GM18867 (cell line): Measurements from ENCODE around the gene C12orf75.
"Not testable (repeated sequence)": the region's sequence is repeated elsewhere in the genome, so short reads cannot be mapped to it uniquely, and the experiment has no call there.

Experiments used
- ATAC-seq: cut with Tn5 transposase; IDR thresholded peaks from one replicate; pipeline ENCODE4 v1.9.1; 2021; ENCODE audit warnings: mild to moderate bottlenecking, moderate library complexity; ENCODE audit not compliant: unreplicated experiment

Gene C12orf75

GRCh38 chr12:105368047-105368646, 37.7 kb downstream of the C12orf75 start:
- no peak for ATAC-seq

GRCh38 chr12:105369014-105369413, 38.5 kb downstream of the C12orf75 start:
- no peak for ATAC-seq

GRCh38 chr12:105374303-105374702, 43.8 kb downstream of the C12orf75 start:
- ATAC-seq = no peak

- no peak for ATAC-seq
These were observed 46.6 kb downstream of the C12orf75 start for GRCh38 chr12:105377077-105377476.

- ATAC-seq = no peak
These were observed 48.4 kb downstream of the C12orf75 start for GRCh38 chr12:105378911-105379310.

GRCh38 chr12:105382771-105383622, 52.5 kb downstream of the C12orf75 start:
- ATAC-seq = no peak

- no peak for ATAC-seq
These were observed 53.7 kb downstream of the C12orf75 start for GRCh38 chr12:105384220-105384619.

- no peak for ATAC-seq
These were observed 54.5 kb downstream of the C12orf75 start for GRCh38 chr12:105384916-105385535.

GRCh38 chr12:105386431-105386830, 55.9 kb downstream of the C12orf75 start:
- ATAC-seq = no peak

GRCh38 chr12:105391231-105391630, 60.7 kb downstream of the C12orf75 start:
- ATAC-seq = no peak

GRCh38 chr12:105393587-105393986, 63.1 kb downstream of the C12orf75 start:
- ATAC-seq = no peak

- no peak for ATAC-seq
These were observed 65.5 kb downstream of the C12orf75 start for GRCh38 chr12:105396024-105396423.

GRCh38 chr12:105396983-105397382, 66.5 kb downstream of the C12orf75 start:
- no peak for ATAC-seq

- ATAC-seq = no peak
These were observed 68.4 kb downstream of the C12orf75 start for GRCh38 chr12:105398930-105399329.

GRCh38 chr12:105399428-105400081, 69.1 kb downstream of the C12orf75 start:
- ATAC-seq = no peak

GRCh38 chr12:105400227-105400626, 69.7 kb downstream of the C12orf75 start:
- ATAC-seq = no peak

GRCh38 chr12:105401198-105401597, 70.7 kb downstream of the C12orf75 start:
- ATAC-seq = no peak

- ATAC-seq = no peak
These were observed 71.9 kb downstream of the C12orf75 start for GRCh38 chr12:105402366-105402765.

- ATAC-seq = no peak
These were observed 72.6 kb downstream of the C12orf75 start for GRCh38 chr12:105403095-105403494.

- ATAC-seq = not testable (repeated sequence)
These were observed 73.6 kb downstream of the C12orf75 start for GRCh38 chr12:105404134-105404533.

- ATAC-seq = no peak
These were observed 76.0 kb downstream of the C12orf75 start for GRCh38 chr12:105406497-105406896.
